Measurements from ENCODE around the gene GGTA1. TPM values are rescaled to one million over a fixed set of nuclear protein-coding genes. Genes with fewer than 3 reads are reported as not detected.

The GGTA1 gene
- total and polyA plus RNA-seq, 2 donors from 2014 or later = 6.8 to 11.0 TPM

GRCh38 chr9:121545150-121545874 lies 45.7 kb upstream of the GGTA1 start:
- no peak for FAIRE-seq

GRCh38 chr9:121542025-121542424 lies 42.4 kb upstream of the GGTA1 start:
- H3K27me3 ChIP-seq (ENCODE audit: control insufficient read depth, insufficient read depth, low read length) = no peaks in the 10 kb centered on the region
- H3K4me1 ChIP-seq (ENCODE audit: control insufficient read depth in 2 of 3, insufficient read depth in 2 of 3, low read depth in 1 of 3, low read length in 3 of 3) = no peaks in the 10 kb centered on the region
- no peak overlapping the region for H3K27ac ChIP-seq (ENCODE audit: low read depth in 2 of 2, low read length in 2 of 2)
- no peak overlapping the region for H3K4me3 ChIP-seq (ENCODE audit: low read length in 3 of 3)
- no peaks in the 10 kb centered on the region for H3K9me3 ChIP-seq (ENCODE audit: control insufficient read depth in 2 of 3, insufficient read depth in 1 of 3, low read length in 3 of 3)
- H3K36me3 ChIP-seq (ENCODE audit: control insufficient read depth in 2 of 3, insufficient read depth in 3 of 3, low read length in 3 of 3) = no peaks in the 10 kb centered on the region
- DNase-seq (no peak), FAIRE-seq (no peak)
- intact Hi-C loops (cut with DNase I) = no loop called here
- no peak overlapping the region for H3K9ac ChIP-seq (ENCODE audit: low read length in 3 of 3)
- no peak for TF ChIP-seq CTCF (IDR thresholded peaks at IDR 0.05; ENCODE audit: borderline replicate concordance, extremely low read depth, insufficient read depth)

More at GRCh38 chr9:121545150-121545874, 45.7 kb upstream of the GGTA1 start:
- no peaks in the 10 kb centered on the region for H3K36me3 ChIP-seq (ENCODE audit: control insufficient read depth in 2 of 3, insufficient read depth in 3 of 3, low read length in 3 of 3)
- peak overlapping the region in 1 of 3 donors; percentile 48 for H3K9ac ChIP-seq (ENCODE audit: low read length in 3 of 3)
- DNase-seq = peak in 2 of 5 donors; percentile 59 to 78
- no peak overlapping the region for H3K27ac ChIP-seq (ENCODE audit: low read depth in 2 of 2, low read length in 2 of 2)
- no peaks in the 10 kb centered on the region for H3K9me3 ChIP-seq (ENCODE audit: control insufficient read depth in 2 of 3, insufficient read depth in 1 of 3, low read length in 3 of 3)
- intact Hi-C loops (cut with DNase I) = no loop called here
- H3K4me1 ChIP-seq (ENCODE audit: control insufficient read depth in 2 of 3, insufficient read depth in 2 of 3, low read depth in 1 of 3, low read length in 3 of 3) = no peaks in the 10 kb centered on the region
- H3K4me3 ChIP-seq (ENCODE audit: low read length in 3 of 3) = no peak overlapping the region
- no peak for TF ChIP-seq CTCF (IDR thresholded peaks at IDR 0.05; ENCODE audit: borderline replicate concordance, extremely low read depth, insufficient read depth)
- H3K27me3 ChIP-seq (ENCODE audit: control insufficient read depth, insufficient read depth, low read length) = no peaks in the 10 kb centered on the region

GRCh38 chr9:121541256-121541655 lies 41.6 kb upstream of the GGTA1 start:
- Histone ChIP-seq H3K4me1 (ENCODE audit: control insufficient read depth in 2 of 3, insufficient read depth in 2 of 3, low read depth in 1 of 3, low read length in 3 of 3) (no peaks in the 10 kb centered on the region), H3K9ac (ENCODE audit: low read length in 3 of 3) (no peak overlapping the region), H3K36me3 (ENCODE audit: control insufficient read depth in 2 of 3, insufficient read depth in 3 of 3, low read length in 3 of 3) (no peaks in the 10 kb centered on the region), H3K9me3 (ENCODE audit: control insufficient read depth in 2 of 3, insufficient read depth in 1 of 3, low read length in 3 of 3) (no peaks in the 10 kb centered on the region), H3K4me3 (ENCODE audit: low read length in 3 of 3) (no peak overlapping the region), H3K27me3 (ENCODE audit: control insufficient read depth, insufficient read depth, low read length) (no peaks in the 10 kb centered on the region), H3K27ac (ENCODE audit: low read depth in 2 of 2, low read length in 2 of 2) (no peak overlapping the region)
- no peak for TF ChIP-seq CTCF (IDR thresholded peaks at IDR 0.05; ENCODE audit: borderline replicate concordance, extremely low read depth, insufficient read depth)
- FAIRE-seq (no peak), DNase-seq (no peak)
- intact Hi-C loops (cut with DNase I) = no loop called here

All from kidney (tissue), 14 donors.